NCI-H1436 (cell line): Measurements from ENCODE around the gene KCNIP4.

ENCODE experiments used
- DNase-seq: peaks from one replicate; lab custom pipeline; 2025; lab: John Stamatoyannopoulos, UW

Gene KCNIP4

GRCh38 chr4:21757248-21757647, 191.3 kb downstream of the KCNIP4 start:
- no peak for DNase-seq

- no peak for DNase-seq
These were observed 195.3 kb downstream of the KCNIP4 start for GRCh38 chr4:21753084-21753760.

- no peak for DNase-seq
These were observed 196.0 kb downstream of the KCNIP4 start for GRCh38 chr4:21752616-21753015.

- DNase-seq: no peak
These were observed 198.6 kb downstream of the KCNIP4 start for GRCh38 chr4:21749924-21750323.

GRCh38 chr4:21749412-21749811, 199.2 kb downstream of the KCNIP4 start:
- no peak for DNase-seq

- no peak for DNase-seq
These were observed 204.5 kb downstream of the KCNIP4 start for GRCh38 chr4:21744046-21744445.

GRCh38 chr4:21742326-21742725, 206.2 kb downstream of the KCNIP4 start:
- no peak for DNase-seq

- no peak for DNase-seq
These were observed 209.8 kb downstream of the KCNIP4 start for GRCh38 chr4:21738821-21739220.

GRCh38 chr4:21735866-21736265, 212.7 kb downstream of the KCNIP4 start:
- DNase-seq: no peak

- DNase-seq: no peak
These were observed 214.5 kb downstream of the KCNIP4 start for GRCh38 chr4:21733894-21734630.

- DNase-seq: no peak
These were observed 220.3 kb downstream of the KCNIP4 start for GRCh38 chr4:21728304-21728703.

- DNase-seq: no peak
These were observed 222.2 kb downstream of the KCNIP4 start for GRCh38 chr4:21726255-21726815.

GRCh38 chr4:21722157-21722839, 226.3 kb downstream of the KCNIP4 start:
- DNase-seq: no peak

GRCh38 chr4:21716531-21716930, 232.0 kb downstream of the KCNIP4 start:
- no peak for DNase-seq

- no peak for DNase-seq
These were observed 238.3 kb downstream of the KCNIP4 start for GRCh38 chr4:21710179-21710835.

- DNase-seq: no peak
These were observed 238.8 kb downstream of the KCNIP4 start for GRCh38 chr4:21709761-21710160.

- no peak for DNase-seq
These were observed 239.5 kb downstream of the KCNIP4 start for GRCh38 chr4:21709031-21709430.

- no peak for DNase-seq
These were observed 249.1 kb downstream of the KCNIP4 start for GRCh38 chr4:21699446-21699845.

- no peak for DNase-seq
These were observed 251.0 kb downstream of the KCNIP4 start for GRCh38 chr4:21697583-21697982.

GRCh38 chr4:21695141-21695540, 253.4 kb downstream of the KCNIP4 start:
- DNase-seq: no peak

- no peak for DNase-seq
These were observed 256.3 kb downstream of the KCNIP4 start for GRCh38 chr4:21692241-21692640.

- DNase-seq: no peak
These were observed 259.8 kb downstream of the KCNIP4 start for GRCh38 chr4:21688596-21689265.
